Karpas-422 (cell line): ENCODE results near the gene FAM3D. TPM values are rescaled to one million over a fixed set of nuclear protein-coding genes. Genes with fewer than 3 reads are reported as not detected.

ENCODE experiments used
- DNase-seq: peaks from one replicate; pipeline ENCODE4 v3.0.0-alpha.2; 2015
- H2AFZ ChIP-seq: fragments of 200-600 bp; sonication (generic); 2 replicates; pipeline ENCODE4 v1.6.1; 2014; ENCODE audit warnings: antibody characterized with exemption, low read length, mixed read lengths
- H3K27ac ChIP-seq: fragments of 200-600 bp; sonication (generic); 2 replicates; pipeline ENCODE4 v1.5.1; 2014; ENCODE audit warnings: mild to moderate bottlenecking, low read length, moderate library complexity
- H3K27me3 ChIP-seq: fragments of 200-600 bp; sonication (generic); 2 replicates; pipeline ENCODE4 v1.6.1; 2014; ENCODE audit warnings: low read length, mixed read lengths
- H3K36me3 ChIP-seq: fragments of 200-600 bp; sonication (generic); 2 replicates; pipeline ENCODE4 v1.6.1; 2014; ENCODE audit warnings: low read length, mixed read lengths; ENCODE audit not compliant: insufficient read depth
- H3K4me1 ChIP-seq: fragments of 200-600 bp; sonication (generic); 2 replicates; pipeline ENCODE4 v1.6.1; 2014; ENCODE audit warnings: mild to moderate bottlenecking, low read length, mixed read lengths
- H3K4me2 ChIP-seq: fragments of 200-600 bp; sonication (generic); 2 replicates; pipeline ENCODE4 v1.6.1; 2014; ENCODE audit warnings: low read length, low read depth, mild to moderate bottlenecking; ENCODE audit not compliant: poor library complexity, severe bottlenecking
- H3K4me3 ChIP-seq: fragments of 200-600 bp; sonication (generic); 2 replicates; pipeline ENCODE4 v1.5.1; 2014; ENCODE audit warnings: mild to moderate bottlenecking, antibody characterized with exemption, low read length, mixed read lengths
- H3K79me2 ChIP-seq: fragments of 200-600 bp; sonication (generic); 2 replicates; pipeline ENCODE4 v1.6.1; 2014; ENCODE audit warnings: mild to moderate bottlenecking, low read length, mixed read lengths
- H3K9ac ChIP-seq: fragments of 200-600 bp; sonication (generic); 2 replicates; pipeline ENCODE4 v1.6.0; 2014; ENCODE audit warnings: low read length
- H3K9me2 ChIP-seq: fragments of 200-600 bp; sonication (generic), shearing (Covaris generic); replicated peaks from 2 replicates; pipeline ENCODE4 v1.6.0; 2014; ENCODE audit warnings: mild to moderate bottlenecking, low read length, moderate library complexity; ENCODE audit not compliant: insufficient read depth
- H3K9me3 ChIP-seq: fragments of 300-700, 200-600 bp; sonication (generic); 2 replicates; pipeline ENCODE4 v1.6.1; 2014; ENCODE audit warnings: low read length, mixed read lengths
- H4K20me1 ChIP-seq: fragments of 200-600 bp; sonication (generic); 2 replicates; pipeline ENCODE4 v1.6.1; 2014; ENCODE audit warnings: mild to moderate bottlenecking, antibody characterized with exemption, low read length, low read depth; ENCODE audit not compliant: insufficient read depth
- total RNA-seq: library from RNA; depleted of rRNA; stranded (reverse); fragments of >200 nt; shearing (Covaris generic); gene quantifications from 2 replicates; pipeline ENCODE4 v1.2.3, GENCODE V29; 2014; ENCODE audit warnings: low replicate concordance

Gene FAM3D
- total RNA-seq, 1 experiment from 2014 or later = not detected

DNA sequence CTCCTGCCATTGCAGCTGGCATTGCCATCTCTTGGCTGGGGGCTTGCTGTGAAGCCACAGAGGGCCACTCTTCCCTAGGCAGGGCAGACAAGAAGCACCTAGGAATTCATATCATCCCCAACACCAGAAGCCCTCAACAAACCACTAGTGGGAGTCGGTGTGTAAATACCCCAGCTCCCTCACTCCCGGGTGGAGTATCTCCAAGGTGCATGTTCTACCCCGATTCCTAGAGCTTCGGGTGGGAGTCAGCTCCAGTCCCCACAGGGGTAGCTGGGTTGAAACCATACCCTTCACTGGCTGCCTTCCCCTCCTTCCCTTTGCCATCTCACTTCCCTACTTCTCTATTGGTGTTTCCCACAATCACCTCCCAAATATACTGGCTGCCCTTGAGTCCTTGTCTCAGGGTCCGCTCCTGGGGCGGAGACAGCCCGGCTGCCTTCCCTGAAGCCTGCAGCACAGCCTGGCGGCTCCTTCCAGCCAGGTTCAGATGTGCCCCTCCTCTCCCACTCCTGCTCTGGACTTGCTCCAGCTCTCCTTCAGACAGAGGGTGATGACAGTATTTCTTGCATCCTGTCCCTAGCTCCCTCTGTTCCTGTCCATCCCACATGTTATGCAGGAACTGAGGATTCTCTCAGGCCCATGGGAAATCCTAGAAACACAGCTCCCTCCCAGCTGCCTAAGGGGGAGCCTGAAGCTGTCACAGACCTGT is 33.3 kb downstream of the FAM3D start:
- no peaks in the 10 kb centered on the region for H3K27me3 ChIP-seq
- H3K9me2 ChIP-seq = no peaks in the 10 kb centered on the region
- H3K27ac ChIP-seq = no peak overlapping the region
- H3K36me3 ChIP-seq = no peaks in the 10 kb centered on the region
- DNase-seq = no peak
- no peaks in the 10 kb centered on the region for H3K9me3 ChIP-seq
- H2AFZ ChIP-seq = no peak overlapping the region
- H4K20me1 ChIP-seq = no peaks in the 10 kb centered on the region
- H3K79me2 ChIP-seq = no peaks in the 10 kb centered on the region
- no peak overlapping the region for H3K4me3 ChIP-seq
- H3K4me2 ChIP-seq = no peak overlapping the region
- H3K9ac ChIP-seq = no peak overlapping the region
- no peaks in the 10 kb centered on the region for H3K4me1 ChIP-seq

DNA sequence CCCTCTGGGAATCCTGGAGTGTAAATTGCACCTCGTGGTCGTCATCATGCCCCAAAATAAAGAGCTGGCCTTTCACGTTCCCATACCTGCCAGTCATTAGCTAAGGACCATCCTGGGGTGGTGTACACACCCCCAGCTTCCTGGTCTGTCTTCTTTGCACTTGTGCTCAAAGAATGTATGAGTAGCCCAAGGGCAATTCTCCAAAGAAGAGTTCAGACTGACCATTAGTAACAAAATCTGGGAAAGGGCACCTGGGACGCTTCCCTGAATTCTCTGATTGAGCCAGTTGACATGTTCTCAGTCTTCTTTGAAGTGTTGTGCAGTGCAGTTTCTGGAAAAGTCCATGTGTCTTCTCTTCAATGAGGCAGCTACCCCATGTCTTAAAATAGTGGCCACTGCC is 34.8 kb downstream of the FAM3D start:
- Histone ChIP-seq H2AFZ (no peak overlapping the region), H3K4me3 (no peak overlapping the region), H3K36me3 (no peaks in the 10 kb centered on the region), H3K4me1 (no peaks in the 10 kb centered on the region), H3K9me3 (no peaks in the 10 kb centered on the region), H4K20me1 (no peaks in the 10 kb centered on the region), H3K27ac (no peak overlapping the region), H3K79me2 (no peaks in the 10 kb centered on the region), H3K9me2 (no peaks in the 10 kb centered on the region), H3K4me2 (no peak overlapping the region), H3K9ac (no peak overlapping the region), H3K27me3 (no peaks in the 10 kb centered on the region)
- no peak for DNase-seq

GRCh38 chr3:58630710-58631092 is 35.9 kb downstream of the FAM3D start:
- no peak overlapping the region for H3K9ac ChIP-seq
- H3K9me3 ChIP-seq = no peaks in the 10 kb centered on the region
- H3K4me3 ChIP-seq = no peak overlapping the region
- no peak overlapping the region for H3K27ac ChIP-seq
- no peak overlapping the region for H3K4me2 ChIP-seq
- H3K36me3 ChIP-seq = no peaks in the 10 kb centered on the region
- no peak overlapping the region for H2AFZ ChIP-seq
- H3K27me3 ChIP-seq = no peaks in the 10 kb centered on the region
- H4K20me1 ChIP-seq = no peaks in the 10 kb centered on the region
- no peaks in the 10 kb centered on the region for H3K4me1 ChIP-seq
- H3K9me2 ChIP-seq = no peaks in the 10 kb centered on the region
- DNase-seq = no peak
- H3K79me2 ChIP-seq = no peaks in the 10 kb centered on the region

DNA sequence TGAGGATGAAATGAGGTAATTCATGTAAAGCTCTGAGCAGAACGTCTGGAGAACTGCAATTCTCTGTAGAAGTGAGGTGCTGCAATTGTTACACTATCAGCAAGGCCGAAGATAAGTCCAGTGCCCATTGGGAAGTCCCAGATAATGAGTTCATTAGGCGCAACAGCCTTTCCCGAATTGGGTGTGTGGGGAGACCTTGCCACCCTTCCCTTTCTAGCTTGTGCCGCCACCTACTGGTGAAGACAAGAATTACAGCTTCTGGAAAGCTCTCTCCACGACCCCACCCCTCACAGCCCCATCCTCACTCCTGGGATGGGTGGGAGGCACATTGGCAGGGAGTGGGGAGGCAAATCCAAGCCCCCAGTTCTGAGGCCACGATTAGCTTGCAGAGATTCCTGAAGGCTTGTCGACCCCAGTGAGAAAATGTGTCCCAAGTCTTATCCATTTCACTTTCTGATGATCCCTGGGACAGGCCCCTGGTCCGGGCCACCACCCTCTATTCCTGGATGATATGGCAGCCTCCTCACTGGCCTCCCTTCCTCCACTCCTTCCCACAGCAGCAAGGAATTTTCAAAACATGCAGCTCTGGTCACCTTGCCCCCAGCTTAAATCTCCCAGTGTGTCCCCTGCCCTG is 36.4 kb downstream of the FAM3D start:
- DNase-seq = peak; percentile 88
- no peak overlapping the region for H3K4me3 ChIP-seq
- H3K27ac ChIP-seq = no peak overlapping the region
- no peaks in the 10 kb centered on the region for H4K20me1 ChIP-seq
- no peaks in the 10 kb centered on the region for H3K79me2 ChIP-seq
- H3K9me3 ChIP-seq = no peaks in the 10 kb centered on the region
- H3K9me2 ChIP-seq = no peaks in the 10 kb centered on the region
- no peak overlapping the region for H2AFZ ChIP-seq
- H3K4me1 ChIP-seq = no peaks in the 10 kb centered on the region
- H3K36me3 ChIP-seq = no peaks in the 10 kb centered on the region
- H3K27me3 ChIP-seq = no peaks in the 10 kb centered on the region
- H3K4me2 ChIP-seq = no peak overlapping the region
- no peak overlapping the region for H3K9ac ChIP-seq

DNA sequence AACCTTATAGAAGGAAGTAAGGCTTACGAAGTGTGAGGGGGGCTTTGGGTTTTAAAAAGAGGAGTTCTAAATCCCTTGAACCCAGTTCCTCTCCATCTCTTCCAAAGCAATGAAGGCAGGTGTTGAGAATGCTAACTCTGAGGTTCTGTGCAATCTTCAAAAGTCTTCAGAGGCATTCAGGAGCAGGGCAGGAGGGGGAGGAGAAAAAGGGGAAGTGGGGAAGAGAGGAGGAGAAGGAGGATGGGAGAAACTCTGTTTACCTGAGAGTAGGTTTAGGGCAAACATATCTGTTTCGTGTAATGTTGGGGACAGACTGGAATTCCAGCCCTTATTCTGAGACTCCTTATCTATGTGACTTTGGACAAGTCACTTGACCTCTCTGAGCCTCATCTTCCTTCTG is 36.9 kb downstream of the FAM3D start:
- Histone ChIP-seq H3K4me1 (no peaks in the 10 kb centered on the region), H3K4me3 (no peak overlapping the region), H3K27ac (no peak overlapping the region), H4K20me1 (no peaks in the 10 kb centered on the region), H3K9me2 (no peaks in the 10 kb centered on the region), H3K27me3 (no peaks in the 10 kb centered on the region), H3K9ac (no peak overlapping the region), H3K9me3 (no peaks in the 10 kb centered on the region), H3K79me2 (no peaks in the 10 kb centered on the region), H3K36me3 (no peaks in the 10 kb centered on the region), H3K4me2 (no peak overlapping the region), H2AFZ (no peak overlapping the region)
- DNase-seq = no peak

DNA sequence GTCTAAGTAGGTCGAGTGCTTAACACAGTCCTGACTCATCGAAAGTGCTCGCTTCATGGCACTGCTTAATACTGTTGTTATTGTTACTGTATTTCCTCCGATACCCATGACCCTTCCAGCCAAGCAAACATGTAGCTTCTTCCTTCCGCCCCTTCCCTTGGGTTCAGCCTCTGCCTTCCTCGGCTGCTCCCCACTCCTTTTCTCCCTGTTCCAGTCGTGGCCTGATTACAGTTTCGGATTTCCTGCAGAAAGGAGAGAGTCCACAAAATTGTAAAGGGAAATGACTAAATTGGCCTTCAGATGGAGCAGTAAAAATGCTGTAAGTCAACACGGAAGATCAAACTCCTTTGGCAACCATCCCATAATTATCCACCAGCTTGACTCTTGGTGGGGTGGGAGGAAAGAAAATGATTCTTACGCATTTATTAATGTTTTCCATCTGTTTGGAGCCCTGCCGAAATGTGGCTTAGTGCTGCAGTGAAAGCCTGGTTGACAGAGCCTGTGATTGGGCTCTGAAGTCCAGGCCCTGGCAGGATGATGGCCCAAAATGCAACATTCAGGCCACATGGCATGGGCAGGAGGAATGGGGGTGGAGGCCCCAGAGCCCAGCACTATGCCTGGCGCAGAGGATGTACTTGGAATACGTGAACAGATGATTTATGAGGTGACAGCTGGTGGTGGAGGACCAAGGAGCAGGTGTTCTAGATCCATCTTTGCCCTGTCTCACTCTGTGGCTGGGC is 37.6 kb downstream of the FAM3D start:
- H3K9me3 ChIP-seq = no peaks in the 10 kb centered on the region
- no peak overlapping the region for H3K4me2 ChIP-seq
- no peaks in the 10 kb centered on the region for H3K9me2 ChIP-seq
- no peak overlapping the region for H3K4me3 ChIP-seq
- no peak overlapping the region for H3K27ac ChIP-seq
- H3K4me1 ChIP-seq = no peaks in the 10 kb centered on the region
- H3K27me3 ChIP-seq = no peaks in the 10 kb centered on the region
- H3K36me3 ChIP-seq = no peaks in the 10 kb centered on the region
- no peak for DNase-seq
- no peaks in the 10 kb centered on the region for H4K20me1 ChIP-seq
- H2AFZ ChIP-seq = no peak overlapping the region
- no peaks in the 10 kb centered on the region for H3K79me2 ChIP-seq
- H3K9ac ChIP-seq = no peak overlapping the region

DNA sequence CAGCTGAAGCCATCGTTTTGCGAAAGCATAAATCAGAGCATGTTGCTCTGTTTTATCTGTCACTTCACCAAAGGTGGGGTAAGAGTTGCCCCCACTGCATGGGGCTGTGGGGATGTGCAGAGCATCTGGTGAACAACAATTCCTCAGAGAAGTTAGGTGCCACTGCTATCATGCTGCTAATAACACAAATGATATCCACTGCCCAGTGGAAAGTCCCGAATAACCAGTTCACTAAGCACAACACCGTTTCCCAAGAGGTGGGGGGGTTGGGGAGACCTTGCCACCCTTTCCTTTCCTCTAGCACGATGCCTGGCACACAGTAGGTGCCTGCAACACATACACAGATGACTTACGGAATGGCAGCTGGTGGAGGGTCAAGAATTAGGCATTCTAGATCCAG is 38.6 kb downstream of the FAM3D start:
- H3K4me3 ChIP-seq = no peak overlapping the region
- H3K36me3 ChIP-seq = no peaks in the 10 kb centered on the region
- H3K4me2 ChIP-seq = no peak overlapping the region
- no peaks in the 10 kb centered on the region for H3K9me3 ChIP-seq
- no peak overlapping the region for H2AFZ ChIP-seq
- H3K27ac ChIP-seq = no peak overlapping the region
- no peaks in the 10 kb centered on the region for H3K27me3 ChIP-seq
- H3K9me2 ChIP-seq = no peaks in the 10 kb centered on the region
- no peaks in the 10 kb centered on the region for H3K4me1 ChIP-seq
- no peaks in the 10 kb centered on the region for H3K79me2 ChIP-seq
- no peaks in the 10 kb centered on the region for H4K20me1 ChIP-seq
- no peak for DNase-seq
- H3K9ac ChIP-seq = no peak overlapping the region

GRCh38 chr3:58627570-58627885 is 39.0 kb downstream of the FAM3D start:
- Histone ChIP-seq H3K4me1 (no peaks in the 10 kb centered on the region), H3K36me3 (no peaks in the 10 kb centered on the region), H3K27ac (no peak overlapping the region), H3K9ac (no peak overlapping the region), H2AFZ (no peak overlapping the region), H3K27me3 (no peaks in the 10 kb centered on the region), H3K9me2 (no peaks in the 10 kb centered on the region), H4K20me1 (no peaks in the 10 kb centered on the region), H3K4me2 (no peak overlapping the region), H3K4me3 (no peak overlapping the region), H3K9me3 (no peaks in the 10 kb centered on the region), H3K79me2 (no peaks in the 10 kb centered on the region)
- no peak for DNase-seq
